Measurements from ENCODE around the gene ENPP7.

GRCh38 chr17:79693419-79693818, 37.3 kb upstream of the ENPP7 start:
- TF ChIP-seq, protein P1, sequence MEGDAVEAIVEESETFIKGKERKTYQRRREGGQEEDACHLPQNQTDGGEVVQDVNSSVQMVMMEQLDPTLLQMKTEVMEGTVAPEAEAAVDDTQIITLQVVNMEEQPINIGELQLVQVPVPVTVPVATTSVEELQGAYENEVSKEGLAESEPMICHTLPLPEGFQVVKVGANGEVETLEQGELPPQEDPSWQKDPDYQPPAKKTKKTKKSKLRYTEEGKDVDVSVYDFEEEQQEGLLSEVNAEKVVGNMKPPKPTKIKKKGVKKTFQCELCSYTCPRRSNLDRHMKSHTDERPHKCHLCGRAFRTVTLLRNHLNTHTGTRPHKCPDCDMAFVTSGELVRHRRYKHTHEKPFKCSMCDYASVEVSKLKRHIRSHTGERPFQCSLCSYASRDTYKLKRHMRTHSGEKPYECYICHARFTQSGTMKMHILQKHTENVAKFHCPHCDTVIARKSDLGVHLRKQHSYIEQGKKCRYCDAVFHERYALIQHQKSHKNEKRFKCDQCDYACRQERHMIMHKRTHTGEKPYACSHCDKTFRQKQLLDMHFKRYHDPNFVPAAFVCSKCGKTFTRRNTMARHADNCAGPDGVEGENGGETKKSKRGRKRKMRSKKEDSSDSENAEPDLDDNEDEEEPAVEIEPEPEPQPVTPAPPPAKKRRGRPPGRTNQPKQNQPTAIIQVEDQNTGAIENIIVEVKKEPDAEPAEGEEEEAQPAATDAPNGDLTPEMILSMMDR (IDR thresholded peaks at IDR 0.05): no peak
- no peak for TF ChIP-seq POLR2AphosphoS5 (IDR thresholded peaks at IDR 0.05)
